Neural cell (in vitro differentiated cells): ENCODE results near the gene CD151.

Source experiments
- CTCF ChIP-seq: fragments of 450-650 bp; IDR thresholded peaks from 2 replicates; pipeline ENCODE4 v1.5.1; 2014; ENCODE audit warnings: antibody characterized with exemption, mild to moderate bottlenecking, moderate library complexity; ENCODE audit not compliant: poor library complexity, severe bottlenecking
- REST ChIP-seq: IDR thresholded peaks from 2 replicates; pipeline ENCODE4 v1.6.1; 2012; ENCODE audit warnings: borderline replicate concordance

- TF ChIP-seq REST, result no peak
- no peak for TF ChIP-seq CTCF
Observed at GRCh38 chr11:831961-832528, 707 bp upstream of the CD151 start.
